HepG2 (cell line): ENCODE measurements around the gene ERF. TPM values are rescaled to one million over a fixed set of nuclear protein-coding genes. Genes with fewer than 3 reads are reported as not detected.

Experiments
- BATF2 ChIP-seq: sonication (generic); formaldehyde crosslinking; IDR thresholded peaks from 2 replicates; pipeline ENCODE4 v1.8.0; 2022; ENCODE audit warnings: mild to moderate bottlenecking, missing genetic modification reagents, moderate library complexity
- CBX1 ChIP-seq: IDR thresholded peaks from one replicate; pipeline ENCODE4 v1.6.1; 2016; ENCODE audit warnings: antibody characterized with exemption, low read depth
- HMGA1 ChIP-seq: sonication (generic); formaldehyde crosslinking; conservative IDR thresholded peaks from 2 replicates; pipeline ENCODE4 v1.4.0; 2020; ENCODE audit warnings: missing genetic modification reagents
- MBNL3 ChIP-seq: fragments of 250-450 bp; sonication (Bioruptor Pico); conservative IDR thresholded peaks from 2 replicates; pipeline ENCODE4 v1.8.0; 2022; ENCODE audit warnings: mild to moderate bottlenecking, inconsistent platforms
- MXD4 ChIP-seq: IDR thresholded peaks from 2 replicates; pipeline ENCODE4 v1.6.1; 2016; ENCODE audit warnings: mild to moderate bottlenecking, missing biosample characterization, missing genetic modification reagents
- NFAT5 ChIP-seq: sonication (generic); formaldehyde crosslinking; IDR thresholded peaks from 2 replicates; pipeline ENCODE4 v1.4.0; 2020; ENCODE audit warnings: missing genetic modification reagents
- ZNF143 ChIP-seq: sonication (generic); formaldehyde crosslinking; IDR thresholded peaks from 2 replicates; pipeline ENCODE4 v1.4.0; 2020; ENCODE audit warnings: missing genetic modification reagents
- ZNF572 ChIP-seq: sonication (generic); formaldehyde crosslinking; IDR thresholded peaks from 2 replicates; pipeline ENCODE4 v1.5.1; 2020; ENCODE audit warnings: mild to moderate bottlenecking, missing genetic modification reagents
- ZNF670 ChIP-seq: sonication (generic); formaldehyde crosslinking; IDR thresholded peaks from 2 replicates; pipeline ENCODE4 v1.8.0; 2022; ENCODE audit warnings: mild to moderate bottlenecking, missing genetic modification reagents, borderline replicate concordance
- ZSCAN9 ChIP-seq: IDR thresholded peaks from 2 replicates; pipeline ENCODE4 v1.6.1; 2016; ENCODE audit warnings: borderline replicate concordance
- polyA plus RNA-seq, 8 experiments: library from polyadenylated mRNA; depleted of rRNA in 3 of 8; stranded (reverse) in 7 of 8; unstranded in 1 of 8; fragments of >200 nt; fragmentation: Illumina TruSeq in 4 of 8; extraction: Trizol in 4 of 8; gene quantifications; 2 replicates each; pipeline versions ENCODE4 v1.2.1 to v1.2.3, GENCODE V29; 2011 to 2016; ENCODE audit warnings: low read depth in 4 of 8, missing spikeins in 1 of 8, mixed read lengths in 1 of 8; ENCODE audit not compliant: insufficient read depth in 1 of 8
- total RNA-seq, 5 experiments: library from RNA; depleted of rRNA; stranded (reverse); fragments of >200 nt; fragmentation: Illumina TruSeq; extraction: Trizol; gene quantifications; 2 replicates each; pipeline ENCODE4 v1.2.3, GENCODE V29; 2016; ENCODE audit warnings: low read depth in 1 of 5
- TF ChIP-seq, protein P1 (sequence below): sonication (generic); formaldehyde crosslinking; IDR thresholded peaks from 2 replicates; pipeline ENCODE4 v1.4.0; 2020; ENCODE audit warnings: missing genetic modification reagents, borderline replicate concordance
- TF ChIP-seq, protein P2 (sequence below): sonication (generic); formaldehyde crosslinking; IDR thresholded peaks from 2 replicates; pipeline ENCODE4 v1.9.0; 2022; ENCODE audit warnings: missing genetic modification reagents, mild to moderate bottlenecking, borderline replicate concordance

ERF gene
- total and polyA plus RNA-seq, 2 of the 13 experiments (the other 11 are each of a cell fraction or from before 2014, with no cell fraction given) = 67.1 to 69.9 TPM

DNA sequence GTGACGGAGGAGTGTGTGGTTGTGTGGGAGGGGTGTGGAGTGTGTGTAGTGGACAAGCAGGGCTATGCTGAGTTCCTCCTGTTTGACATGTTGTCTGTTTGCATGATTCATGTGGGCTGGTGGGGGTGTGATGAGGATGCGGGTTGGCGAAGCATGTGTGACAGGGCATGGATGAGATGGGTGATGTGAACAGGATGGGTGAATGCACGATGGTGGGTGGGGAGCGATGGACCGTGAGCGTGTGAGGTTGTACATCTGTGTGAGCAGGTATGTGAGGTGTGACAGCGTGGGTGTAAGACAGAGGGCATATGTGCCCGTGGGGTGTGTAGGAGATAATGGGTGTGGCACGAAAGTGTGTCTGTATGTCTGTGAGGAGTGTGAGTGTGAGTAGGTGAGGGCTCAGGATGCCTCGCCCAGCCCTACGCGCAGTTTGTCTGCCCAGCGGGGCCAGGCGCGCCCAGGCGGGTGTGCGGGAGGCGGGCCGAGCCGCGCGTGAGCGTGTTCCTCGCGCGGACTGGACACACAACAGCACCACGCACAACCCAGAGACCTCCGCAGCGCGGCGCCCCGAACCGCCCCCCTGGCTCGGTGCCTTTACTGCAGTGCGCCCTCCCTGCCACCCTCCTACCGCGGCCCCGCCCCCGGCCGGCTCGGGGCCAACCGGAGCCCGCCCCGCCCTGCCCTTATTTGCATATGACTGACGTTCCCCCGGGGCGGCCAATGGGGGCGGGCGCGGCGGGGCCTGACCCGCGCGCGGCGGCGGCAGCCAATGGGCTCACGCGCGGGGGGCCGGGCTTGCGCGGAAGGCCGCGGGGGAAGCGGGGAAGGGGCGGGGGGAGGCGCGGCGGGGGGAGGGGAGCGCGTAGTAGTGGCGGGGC, 28.5 kb upstream of the ERF start (continued):
- TF ChIP-seq BATF2 = no peak
- no peak; the same call in 1 of the 2 replicates for TF ChIP-seq ZNF670 (CRISPR knock-in tag)
- 0 out of 2 replicates have a peak, but pooled peaks have one; percentile 27 for TF ChIP-seq ZNF143
- TF ChIP-seq MBNL3 (CRISPR knock-in tag) = no peak
- TF ChIP-seq, protein P1, sequence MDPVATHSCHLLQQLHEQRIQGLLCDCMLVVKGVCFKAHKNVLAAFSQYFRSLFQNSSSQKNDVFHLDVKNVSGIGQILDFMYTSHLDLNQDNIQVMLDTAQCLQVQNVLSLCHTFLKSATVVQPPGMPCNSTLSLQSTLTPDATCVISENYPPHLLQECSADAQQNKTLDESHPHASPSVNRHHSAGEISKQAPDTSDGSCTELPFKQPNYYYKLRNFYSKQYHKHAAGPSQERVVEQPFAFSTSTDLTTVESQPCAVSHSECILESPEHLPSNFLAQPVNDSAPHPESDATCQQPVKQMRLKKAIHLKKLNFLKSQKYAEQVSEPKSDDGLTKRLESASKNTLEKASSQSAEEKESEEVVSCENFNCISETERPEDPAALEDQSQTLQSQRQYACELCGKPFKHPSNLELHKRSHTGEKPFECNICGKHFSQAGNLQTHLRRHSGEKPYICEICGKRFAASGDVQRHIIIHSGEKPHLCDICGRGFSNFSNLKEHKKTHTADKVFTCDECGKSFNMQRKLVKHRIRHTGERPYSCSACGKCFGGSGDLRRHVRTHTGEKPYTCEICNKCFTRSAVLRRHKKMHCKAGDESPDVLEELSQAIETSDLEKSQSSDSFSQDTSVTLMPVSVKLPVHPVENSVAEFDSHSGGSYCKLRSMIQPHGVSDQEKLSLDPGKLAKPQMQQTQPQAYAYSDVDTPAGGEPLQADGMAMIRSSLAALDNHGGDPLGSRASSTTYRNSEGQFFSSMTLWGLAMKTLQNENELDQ = no peak
- no peak for TF ChIP-seq HMGA1 (CRISPR knock-in tag)
- TF ChIP-seq CBX1 = no peak
- TF ChIP-seq, protein P2, sequence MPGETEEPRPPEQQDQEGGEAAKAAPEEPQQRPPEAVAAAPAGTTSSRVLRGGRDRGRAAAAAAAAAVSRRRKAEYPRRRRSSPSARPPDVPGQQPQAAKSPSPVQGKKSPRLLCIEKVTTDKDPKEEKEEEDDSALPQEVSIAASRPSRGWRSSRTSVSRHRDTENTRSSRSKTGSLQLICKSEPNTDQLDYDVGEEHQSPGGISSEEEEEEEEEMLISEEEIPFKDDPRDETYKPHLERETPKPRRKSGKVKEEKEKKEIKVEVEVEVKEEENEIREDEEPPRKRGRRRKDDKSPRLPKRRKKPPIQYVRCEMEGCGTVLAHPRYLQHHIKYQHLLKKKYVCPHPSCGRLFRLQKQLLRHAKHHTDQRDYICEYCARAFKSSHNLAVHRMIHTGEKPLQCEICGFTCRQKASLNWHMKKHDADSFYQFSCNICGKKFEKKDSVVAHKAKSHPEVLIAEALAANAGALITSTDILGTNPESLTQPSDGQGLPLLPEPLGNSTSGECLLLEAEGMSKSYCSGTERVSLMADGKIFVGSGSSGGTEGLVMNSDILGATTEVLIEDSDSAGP (CRISPR knock-in tag) = peak; percentile 67; the same call in 1 of the 2 replicates
- 0 out of 2 replicates have a peak, but pooled peaks have one; percentile 47 for TF ChIP-seq MXD4 (CRISPR knock-in tag)
- TF ChIP-seq NFAT5 (CRISPR knock-in tag) = no peak
- no peak for TF ChIP-seq ZNF572 (CRISPR knock-in tag)
- TF ChIP-seq ZSCAN9 = no peak
